GM03348 (cell line): ENCODE results near the gene RHCE.
"Not testable (repeated sequence)": the region's sequence is repeated elsewhere in the genome, so short reads cannot be mapped to it uniquely, and the experiment has no call there.

Experiments used
- DNase-seq: peaks from one replicate; pipeline ENCODE4 v3.0.0; 2012; ENCODE audit warnings: low spot score

Gene RHCE

GRCh38 chr1:25432749-25433388, 12.2 kb upstream of the RHCE start:
- DNase-seq, result no peak

GRCh38 chr1:25431955-25432719, 11.5 kb upstream of the RHCE start:
- no peak for DNase-seq

- DNase-seq, result peak; percentile 69
These were observed 10.6 kb upstream of the RHCE start for GRCh38 chr1:25430967-25431881.

- peak; percentile 99 for DNase-seq
These were observed 9.7 kb upstream of the RHCE start, which contains the start of gene MACO1 for GRCh38 chr1:25430073-25430966. Gene MACO1, plus strand, starts transcription at chr1:25430897. Its CDS starts 202 bp downstream, at chr1:25431099.

- DNase-seq, result no peak
These were observed 8.0 kb upstream of the RHCE start for GRCh38 chr1:25428475-25429166.

- no peak for DNase-seq
These were observed 7.1 kb upstream of the RHCE start for GRCh38 chr1:25427696-25428095.

- peak; percentile 10 for DNase-seq
These were observed 4.8 kb upstream of the RHCE start for GRCh38 chr1:25425098-25426085.

- DNase-seq, result not testable (repeated sequence)
These were observed 2.6 kb upstream of the RHCE start for GRCh38 chr1:25423206-25423605.

- DNase-seq, result not testable (repeated sequence)
These were observed 1.3 kb downstream of the RHCE start for GRCh38 chr1:25419339-25419738.

GRCh38 chr1:25417280-25417679, 3.3 kb downstream of the RHCE start:
- not testable (repeated sequence) for DNase-seq

- not testable (repeated sequence) for DNase-seq
These were observed 6.0 kb downstream of the RHCE start for GRCh38 chr1:25414578-25414977.

- DNase-seq, result not testable (repeated sequence)
These were observed 6.5 kb downstream of the RHCE start for GRCh38 chr1:25414157-25414556.

GRCh38 chr1:25412872-25413623, 7.6 kb downstream of the RHCE start:
- DNase-seq, result not testable (repeated sequence)

GRCh38 chr1:25409641-25410427, 10.8 kb downstream of the RHCE start:
- not testable (repeated sequence) for DNase-seq

- DNase-seq, result not testable (repeated sequence)
These were observed 14.8 kb downstream of the RHCE start for GRCh38 chr1:25405731-25406305.

- not testable (repeated sequence) for DNase-seq
These were observed 17.4 kb downstream of the RHCE start for GRCh38 chr1:25402947-25403803.
